DND-41 (cell line): ENCODE results near the gene MMP17.

Source experiments
- EZH2 ChIP-seq: IDR thresholded peaks from 3 replicates; pipeline ENCODE4 v1.6.1; 2012; ENCODE audit warnings: borderline replicate concordance, low read depth, mild to moderate bottlenecking, moderate library complexity, low read length, inconsistent platforms; ENCODE audit not compliant: severe bottlenecking
- TF ChIP-seq, protein P1 (sequence below): IDR thresholded peaks from 2 replicates; pipeline ENCODE4 v1.5.1; 2012; ENCODE audit warnings: borderline replicate concordance, low read length, moderate library complexity, mild to moderate bottlenecking; ENCODE audit not compliant: poor library complexity, severe bottlenecking; ENCODE audit errors: extremely low read depth

- TF ChIP-seq, protein P1, sequence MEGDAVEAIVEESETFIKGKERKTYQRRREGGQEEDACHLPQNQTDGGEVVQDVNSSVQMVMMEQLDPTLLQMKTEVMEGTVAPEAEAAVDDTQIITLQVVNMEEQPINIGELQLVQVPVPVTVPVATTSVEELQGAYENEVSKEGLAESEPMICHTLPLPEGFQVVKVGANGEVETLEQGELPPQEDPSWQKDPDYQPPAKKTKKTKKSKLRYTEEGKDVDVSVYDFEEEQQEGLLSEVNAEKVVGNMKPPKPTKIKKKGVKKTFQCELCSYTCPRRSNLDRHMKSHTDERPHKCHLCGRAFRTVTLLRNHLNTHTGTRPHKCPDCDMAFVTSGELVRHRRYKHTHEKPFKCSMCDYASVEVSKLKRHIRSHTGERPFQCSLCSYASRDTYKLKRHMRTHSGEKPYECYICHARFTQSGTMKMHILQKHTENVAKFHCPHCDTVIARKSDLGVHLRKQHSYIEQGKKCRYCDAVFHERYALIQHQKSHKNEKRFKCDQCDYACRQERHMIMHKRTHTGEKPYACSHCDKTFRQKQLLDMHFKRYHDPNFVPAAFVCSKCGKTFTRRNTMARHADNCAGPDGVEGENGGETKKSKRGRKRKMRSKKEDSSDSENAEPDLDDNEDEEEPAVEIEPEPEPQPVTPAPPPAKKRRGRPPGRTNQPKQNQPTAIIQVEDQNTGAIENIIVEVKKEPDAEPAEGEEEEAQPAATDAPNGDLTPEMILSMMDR, result no peak
- TF ChIP-seq EZH2, result no peak
These were observed 19.3 kb upstream of the MMP17 start for GRCh38 chr12:131808744-131809371.
